Breast epithelium (tissue), 4 donors: Measurements from ENCODE around the gene GLMP. TPM values are rescaled to one million over a fixed set of nuclear protein-coding genes. Genes with fewer than 3 reads are reported as not detected.
"Not testable (repeated sequence)": the region's sequence is repeated elsewhere in the genome, so short reads cannot be mapped to it uniquely, and the experiment has no call there.

ENCODE experiments used
- DNase-seq, 2 donors: peaks; one replicate each; pipeline ENCODE4 v3.0.0-alpha.2; 2019; ENCODE audit warnings: low spot score in 2 of 2
- H3K27ac ChIP-seq, 2 donors: fragments of 200-600 bp; sonication (generic) in 1 of 2; one replicate each; pipeline ENCODE4 v1.5.1; 2016 to 2019; ENCODE audit warnings: mild to moderate bottlenecking in 1 of 2
- H3K27me3 ChIP-seq, 2 donors: fragments of 200-600 bp; sonication (generic) in 1 of 2; one replicate each; pipeline versions ENCODE4 v1.5.1 to v1.6.0; 2017 to 2019; ENCODE audit warnings: control low read depth in 1 of 2, mild to moderate bottlenecking in 1 of 2
- H3K36me3 ChIP-seq: fragments of 200-600 bp; one replicate; pipeline ENCODE4 v1.5.1; 2019
- H3K4me1 ChIP-seq, 2 donors: fragments of 200-600 bp; sonication (generic); one replicate each; pipeline ENCODE4 v1.5.1; 2016 to 2019; ENCODE audit warnings: control low read depth in 1 of 2
- H3K4me3 ChIP-seq, 3 donors: fragments of 200-600 bp; sonication (generic); 1 replicate in 2 of 3; 2 replicates in 1 of 3; pipeline ENCODE4 v1.5.1; 2016 to 2019; ENCODE audit warnings: mild to moderate bottlenecking in 3 of 3, moderate library complexity in 2 of 3
- H3K9me3 ChIP-seq, 2 donors: fragments of 200-600 bp; sonication (generic) in 1 of 2; one replicate each; pipeline ENCODE4 v1.5.1; 2016 to 2019; ENCODE audit warnings: control low read depth in 1 of 2
- CTCF ChIP-seq, 3 donors: fragments of 450-650 bp; IDR thresholded peaks; one replicate each; pipeline ENCODE4 v1.5.1; 2016 to 2017; ENCODE audit warnings: antibody characterized with exemption in 3 of 3, mild to moderate bottlenecking in 3 of 3, moderate library complexity in 3 of 3
- POLR2A ChIP-seq: fragments of 450-650 bp; IDR thresholded peaks from one replicate; pipeline ENCODE4 v1.6.1; 2016; ENCODE audit warnings: antibody characterized with exemption, mild to moderate bottlenecking, moderate library complexity
- POLR2AphosphoS5 ChIP-seq, 3 donors: sonication (generic); formaldehyde crosslinking; IDR thresholded peaks; one replicate each; pipeline ENCODE4 v1.6.1; 2017; ENCODE audit warnings: antibody characterized with exemption in 3 of 3
- intact Hi-C: fragments of 100-400 bp; cut with DNase I; formaldehyde crosslinking; loops from one replicate; pipeline ENCODE4 v1.15.1; 2023; ENCODE audit warnings: low total_unique reads
- total RNA-seq, 3 donors: library from RNA; depleted of rRNA; stranded (reverse); fragments of >200 nt; gene quantifications; one replicate each; pipeline ENCODE4 v1.1.0, GENCODE V29; 2016

GLMP gene
- total RNA-seq, 3 donors from 2014 or later, result 36.4 to 68.5 (median 40.2) TPM

GRCh38 chr1:156337888-156338179, 42.4 kb upstream of the GLMP start:
- Histone ChIP-seq H3K36me3 (peaks cover under 1% of the 10 kb centered on the region), H3K4me3 (peak overlapping the region; percentile 72 to 88 (median 85)), H3K4me1 (peaks cover 6 to 10% of the 10 kb centered on the region in 2 donors), H3K9me3 (no peaks in the 10 kb centered on the region), H3K27me3 (no peaks in the 10 kb centered on the region), H3K27ac (peak overlapping the region; percentile 72 to 79)
- intact Hi-C loops, result no loop called here
- no peak for DNase-seq
- TF ChIP-seq POLR2A (no peak), CTCF (IDR thresholded peaks at IDR 0.05) (no peak), POLR2AphosphoS5 (IDR thresholded peaks at IDR 0.05) (no peak)

GRCh38 chr1:156337052-156337887, 41.8 kb upstream of the GLMP start:
- H3K36me3 ChIP-seq, result peaks cover 6% of the 10 kb centered on the region
- no peaks in the 10 kb centered on the region for H3K9me3 ChIP-seq
- intact Hi-C loops, result no loop called here
- no peaks in the 10 kb centered on the region for H3K27me3 ChIP-seq
- peak overlapping the region; percentile 72 to 88 (median 85) for H3K4me3 ChIP-seq
- peak overlapping the region; percentile 72 to 79 for H3K27ac ChIP-seq
- TF ChIP-seq CTCF (IDR thresholded peaks at IDR 0.05) (no peak), POLR2AphosphoS5 (IDR thresholded peaks at IDR 0.05) (no peak), POLR2A (no peak)
- no peak for DNase-seq
- H3K4me1 ChIP-seq, result peaks cover 6 to 10% of the 10 kb centered on the region in 2 donors

- DNase-seq, result no peak
- intact Hi-C loops, result no loop called here
- no peaks in the 10 kb centered on the region for H3K9me3 ChIP-seq
- peaks cover 9% of the 10 kb centered on the region for H3K36me3 ChIP-seq
- peak overlapping the region in 2 of 3 donors; percentile 72 to 88 for H3K4me3 ChIP-seq
- TF ChIP-seq POLR2A (no peak), CTCF (IDR thresholded peaks at IDR 0.05) (no peak), POLR2AphosphoS5 (IDR thresholded peaks at IDR 0.05) (no peak)
- peaks cover 6 to 10% of the 10 kb centered on the region in 2 donors for H3K4me1 ChIP-seq
- no peak overlapping the region for H3K27ac ChIP-seq
- no peaks in the 10 kb centered on the region for H3K27me3 ChIP-seq
Observed at GRCh38 chr1:156336242-156336641, 40.8 kb upstream of the GLMP start.

GRCh38 chr1:156323179-156323578, 27.7 kb upstream of the GLMP start:
- H3K27ac ChIP-seq, result not testable (repeated sequence)

DNA sequence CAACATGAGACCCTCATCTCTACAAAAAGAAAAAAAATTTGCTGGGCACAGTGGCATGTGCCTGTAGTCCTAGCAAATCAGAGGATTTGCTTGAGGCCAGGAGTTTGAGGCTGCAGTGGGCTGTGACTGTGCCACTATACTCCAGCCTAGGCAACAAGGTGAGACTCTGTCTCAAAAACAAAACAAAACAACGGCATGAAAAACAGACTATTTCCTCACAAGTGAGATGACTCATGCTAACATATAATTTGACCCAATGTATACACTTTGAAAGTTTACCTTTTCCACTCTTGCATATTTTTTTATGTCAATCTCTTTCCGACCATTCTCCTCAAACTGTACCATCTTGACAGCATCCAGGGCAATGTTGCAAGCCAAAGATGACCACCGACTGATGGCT, 25.1 kb upstream of the GLMP start:
- no peak for DNase-seq
- peaks cover 18% of the 10 kb centered on the region for H3K36me3 ChIP-seq
- H3K27ac ChIP-seq, result no peak overlapping the region
- intact Hi-C loops, result no loop called here
- no peaks in the 10 kb centered on the region for H3K4me1 ChIP-seq
- H3K9me3 ChIP-seq, result no peaks in the 10 kb centered on the region
- no peak overlapping the region for H3K4me3 ChIP-seq
- TF ChIP-seq POLR2A (no peak), POLR2AphosphoS5 (IDR thresholded peaks at IDR 0.05) (no peak), CTCF (IDR thresholded peaks at IDR 0.05) (no peak)
- no peaks in the 10 kb centered on the region for H3K27me3 ChIP-seq

More at GRCh38 chr1:156323179-156323578, 27.7 kb upstream of the GLMP start:
- intact Hi-C loops, H3K27me3 ChIP-seq, H3K4me1 ChIP-seq, H3K9me3 ChIP-seq, DNase-seq, H3K36me3 ChIP-seq, H3K4me3 ChIP-seq: not testable (repeated sequence)
